CD4-positive, CD25-positive, alpha-beta regulatory T cell (primary cell): ENCODE measurements around the gene ACSF3. TPM values are rescaled to one million over a fixed set of nuclear protein-coding genes. Genes with fewer than 3 reads are reported as not detected.

ENCODE experiments used
- ATAC-seq, 2 donors: fragments of 150-1000 bp; cut with Tn5 transposase; one replicate each; pipeline ENCODE4 v1.10.0; 2021; ENCODE audit warnings: low read depth in 2 of 2, moderate number of reproducible peaks in 2 of 2, moderate library complexity in 1 of 2
- DNase-seq, 3 donors: peaks; one replicate each; pipeline versions ENCODE4 v3.0.0 to v3.0.0-alpha.2; 2012 to 2022; ENCODE audit warnings: mixed read lengths in 1 of 3
- H3K27ac ChIP-seq: one replicate; pipeline ENCODE4 v1.7.0; 2013; ENCODE audit warnings: mild to moderate bottlenecking, low read length; ENCODE audit not compliant: insufficient read depth, poor library complexity, severe bottlenecking
- H3K27me3 ChIP-seq: one replicate; pipeline ENCODE4 v1.7.0; 2013; ENCODE audit warnings: low read length; ENCODE audit not compliant: control insufficient read depth, insufficient read depth
- H3K36me3 ChIP-seq: one replicate; pipeline ENCODE4 v1.7.0; 2013; ENCODE audit warnings: mild to moderate bottlenecking, low read length, moderate library complexity; ENCODE audit not compliant: control insufficient read depth, insufficient read depth
- H3K4me1 ChIP-seq: 2 replicates; pipeline ENCODE4 v1.7.0; 2013; ENCODE audit warnings: mild to moderate bottlenecking, low read length; ENCODE audit not compliant: insufficient read depth, control insufficient read depth, poor library complexity, severe bottlenecking
- H3K4me3 ChIP-seq: one replicate; pipeline ENCODE4 v1.7.0; 2013; ENCODE audit warnings: low read depth, mild to moderate bottlenecking, low read length, moderate library complexity
- H3K9me3 ChIP-seq, 2 experiments: 1 replicate in 1 of 2; 2 replicates in 1 of 2; pipeline ENCODE4 v1.7.0; 2013; ENCODE audit warnings: low read length in 2 of 2, mild to moderate bottlenecking in 1 of 2, moderate library complexity in 1 of 2; ENCODE audit not compliant: control insufficient read depth in 2 of 2
- H3K27ac Mint-ChIP-seq, 3 donors: one replicate each; pipeline ENCODE4 v1.8.0; 2020 to 2022; ENCODE audit warnings: mild to moderate bottlenecking in 3 of 3, mixed read lengths in 3 of 3, moderate library complexity in 2 of 3
- H3K27me3 Mint-ChIP-seq: one replicate; pipeline ENCODE4 v1.8.0; 2022; ENCODE audit warnings: mild to moderate bottlenecking, mixed read lengths
- H3K36me3 Mint-ChIP-seq: one replicate; pipeline ENCODE4 v1.8.0; 2020; ENCODE audit warnings: mixed read lengths
- H3K4me1 Mint-ChIP-seq, 4 donors: one replicate each; pipeline ENCODE4 v1.8.0; 2020 to 2022; ENCODE audit warnings: mixed read lengths in 4 of 4, mild to moderate bottlenecking in 1 of 4
- H3K4me3 Mint-ChIP-seq, 4 donors: one replicate each; pipeline ENCODE4 v1.8.0; 2020 to 2022; ENCODE audit warnings: mild to moderate bottlenecking in 4 of 4, mixed read lengths in 4 of 4, moderate library complexity in 3 of 4
- H3K9me3 Mint-ChIP-seq, 7 donors: one replicate each; pipeline ENCODE4 v1.8.0; 2020 to 2022; ENCODE audit warnings: mixed read lengths in 7 of 7, mild to moderate bottlenecking in 3 of 7, moderate library complexity in 2 of 7
- polyA plus RNA-seq, 4 donors: library from polyadenylated mRNA; unstranded; fragments of 300-500 nt; fragmentation: Illumina TruSeq; gene quantifications; one replicate each; pipeline ENCODE4 v1.2.3, GENCODE V29; 2021
- total RNA-seq: library from RNA; stranded (reverse); gene quantifications from one replicate; pipeline ENCODE4 v1.2.3, GENCODE V29; 2022

Gene ACSF3
- total and polyA plus RNA-seq, 5 donors from 2014 or later = 24.1 to 56.3 (median 29.1) TPM

GRCh38 chr16:89118361-89119165 is 24.9 kb downstream of the ACSF3 start:
- H3K36me3 Mint-ChIP-seq = peaks cover 27% of the 10 kb centered on the region

GRCh38 chr16:89119166-89119621 is 25.5 kb downstream of the ACSF3 start:
- H3K4me1 ChIP-seq = peaks cover 47% of the 10 kb centered on the region

More at GRCh38 chr16:89118361-89119165, 24.9 kb downstream of the ACSF3 start:
- peak overlapping the region in 1 of 4 donors; percentile 51 for H3K4me3 Mint-ChIP-seq
- H3K4me3 ChIP-seq = no peak overlapping the region
- H3K27me3 ChIP-seq = no peaks in the 10 kb centered on the region
- DNase-seq (no peak), ATAC-seq (no peak)
- H3K4me1 ChIP-seq = peaks cover 52% of the 10 kb centered on the region
- peak overlapping the region; percentile 64 to 93 (median 85) for H3K27ac Mint-ChIP-seq
- H3K27me3 Mint-ChIP-seq = no peaks in the 10 kb centered on the region
- peaks cover 10 to 76% (median 27%) of the 10 kb centered on the region in 4 donors for H3K4me1 Mint-ChIP-seq
- peaks cover 0 to 1% (median 0%) of the 10 kb centered on the region in 7 donors for H3K9me3 Mint-ChIP-seq
- no peaks in the 10 kb centered on the region for H3K9me3 ChIP-seq
- peak overlapping the region; percentile 11 for H3K27ac ChIP-seq
- H3K36me3 ChIP-seq = peaks cover 33% of the 10 kb centered on the region

GRCh38 chr16:89119661-89120141 is 26.0 kb downstream of the ACSF3 start:
- Histone ChIP-seq H3K27me3 (no peaks in the 10 kb centered on the region), H3K4me3 (no peak overlapping the region), H3K9me3 (no peaks in the 10 kb centered on the region), H3K4me1 (peaks cover 42% of the 10 kb centered on the region), H3K27ac (no peak overlapping the region), H3K36me3 (peaks cover 33% of the 10 kb centered on the region)
- peaks cover 0 to 1% (median 0%) of the 10 kb centered on the region in 7 donors for H3K9me3 Mint-ChIP-seq
- peaks cover 10 to 76% (median 27%) of the 10 kb centered on the region in 4 donors for H3K4me1 Mint-ChIP-seq
- ATAC-seq (no peak), DNase-seq (no peak)
- no peaks in the 10 kb centered on the region for H3K27me3 Mint-ChIP-seq
- no peak overlapping the region for H3K4me3 Mint-ChIP-seq
- peak overlapping the region; percentile 56 to 82 (median 63) for H3K27ac Mint-ChIP-seq
- peaks cover 27% of the 10 kb centered on the region for H3K36me3 Mint-ChIP-seq

More at GRCh38 chr16:89119166-89119621, 25.5 kb downstream of the ACSF3 start:
- H3K27ac Mint-ChIP-seq = peak overlapping the region; percentile 56 to 91 (median 60)
- no peaks in the 10 kb centered on the region for H3K9me3 ChIP-seq
- peaks cover 0 to 1% (median 0%) of the 10 kb centered on the region in 7 donors for H3K9me3 Mint-ChIP-seq
- peaks cover 33% of the 10 kb centered on the region for H3K36me3 ChIP-seq
- H3K4me3 ChIP-seq = no peak overlapping the region
- no peak for ATAC-seq
- no peak for DNase-seq
- no peaks in the 10 kb centered on the region for H3K27me3 ChIP-seq
- H3K4me3 Mint-ChIP-seq = no peak overlapping the region
- no peaks in the 10 kb centered on the region for H3K27me3 Mint-ChIP-seq
- peaks cover 27% of the 10 kb centered on the region for H3K36me3 Mint-ChIP-seq
- peaks cover 10 to 78% (median 27%) of the 10 kb centered on the region in 4 donors for H3K4me1 Mint-ChIP-seq
- H3K27ac ChIP-seq = no peak overlapping the region

- ATAC-seq (no peak), DNase-seq (no peak)
- Histone ChIP-seq H3K4me3 (no peak overlapping the region), H3K27me3 (no peaks in the 10 kb centered on the region), H3K9me3 (no peaks in the 10 kb centered on the region), H3K27ac (no peak overlapping the region), H3K36me3 (peaks cover 33% of the 10 kb centered on the region), H3K4me1 (peaks cover 36% of the 10 kb centered on the region)
- Mint-ChIP-seq H3K9me3 (peaks cover 0 to 1% (median 0%) of the 10 kb centered on the region in 7 donors), H3K27ac (peak overlapping the region; percentile 56 to 91 (median 82)), H3K27me3 (no peaks in the 10 kb centered on the region), H3K4me1 (peaks cover 6 to 74% (median 21%) of the 10 kb centered on the region in 4 donors), H3K4me3 (no peak overlapping the region), H3K36me3 (peaks cover 22% of the 10 kb centered on the region)
Measured at GRCh38 chr16:89120281-89120680, 26.6 kb downstream of the ACSF3 start.

GRCh38 chr16:89120921-89121351 is 27.3 kb downstream of the ACSF3 start:
- ATAC-seq (no peak), DNase-seq (no peak)
- H3K27ac Mint-ChIP-seq = peak overlapping the region in 2 of 3 donors; percentile 65 to 91
- Histone ChIP-seq H3K9me3 (no peaks in the 10 kb centered on the region), H3K27me3 (no peaks in the 10 kb centered on the region), H3K4me3 (no peak overlapping the region), H3K27ac (no peak overlapping the region), H3K4me1 (peaks cover 30% of the 10 kb centered on the region), H3K36me3 (peaks cover 35% of the 10 kb centered on the region)
- no peaks in the 10 kb centered on the region for H3K27me3 Mint-ChIP-seq
- H3K4me3 Mint-ChIP-seq = no peak overlapping the region
- H3K9me3 Mint-ChIP-seq = peaks cover 0 to 1% (median 0%) of the 10 kb centered on the region in 7 donors
- peaks cover 4 to 70% (median 17%) of the 10 kb centered on the region in 4 donors for H3K4me1 Mint-ChIP-seq
- peaks cover 21% of the 10 kb centered on the region for H3K36me3 Mint-ChIP-seq

GRCh38 chr16:89121691-89122321 is 28.2 kb downstream of the ACSF3 start:
- Histone ChIP-seq H3K27me3 (no peaks in the 10 kb centered on the region), H3K9me3 (no peaks in the 10 kb centered on the region), H3K4me1 (peaks cover 21% of the 10 kb centered on the region), H3K36me3 (peaks cover 32% of the 10 kb centered on the region), H3K4me3 (no peak overlapping the region), H3K27ac (peak overlapping the region; percentile 69)
- H3K27me3 Mint-ChIP-seq = no peaks in the 10 kb centered on the region
- H3K36me3 Mint-ChIP-seq = peaks cover 21% of the 10 kb centered on the region
- ATAC-seq = no peak
- peak overlapping the region; percentile 60 to 98 (median 94) for H3K27ac Mint-ChIP-seq
- H3K4me1 Mint-ChIP-seq = peaks cover 7 to 65% (median 15%) of the 10 kb centered on the region in 4 donors
- no peak for DNase-seq
- peaks cover 0 to 1% (median 0%) of the 10 kb centered on the region in 7 donors for H3K9me3 Mint-ChIP-seq
- H3K4me3 Mint-ChIP-seq = peak overlapping the region in 1 of 4 donors; percentile 57

GRCh38 chr16:89122322-89122851 is 28.7 kb downstream of the ACSF3 start:
- H3K27me3 ChIP-seq = no peaks in the 10 kb centered on the region
- H3K4me1 Mint-ChIP-seq = peaks cover 7 to 62% (median 14%) of the 10 kb centered on the region in 4 donors
- peak overlapping the region; percentile 94 to 98 (median 97) for H3K27ac Mint-ChIP-seq
- H3K9me3 Mint-ChIP-seq = peaks cover 0 to 1% (median 0%) of the 10 kb centered on the region in 7 donors
- peaks cover 28% of the 10 kb centered on the region for H3K36me3 ChIP-seq
- peak overlapping the region; percentile 57 to 77 (median 66) for H3K4me3 Mint-ChIP-seq
- H3K36me3 Mint-ChIP-seq = peaks cover 16% of the 10 kb centered on the region
- no peak overlapping the region for H3K4me3 ChIP-seq
- DNase-seq = peak; percentile 60 to 91 (median 87)
- no peaks in the 10 kb centered on the region for H3K27me3 Mint-ChIP-seq
- peak overlapping the region; percentile 69 for H3K27ac ChIP-seq
- no peaks in the 10 kb centered on the region for H3K9me3 ChIP-seq
- peak; percentile 94 to 98 for ATAC-seq
- peaks cover 21% of the 10 kb centered on the region for H3K4me1 ChIP-seq
